ENCODE results near the gene ENPP6. TPM values are rescaled to one million over a fixed set of nuclear protein-coding genes. Genes with fewer than 3 reads are reported as not detected.

ENPP6 gene
- total and polyA plus RNA-seq, 2 of the 13 experiments (the other 11 are each of a cell fraction or from before 2014, with no cell fraction given) = not detected

DNA sequence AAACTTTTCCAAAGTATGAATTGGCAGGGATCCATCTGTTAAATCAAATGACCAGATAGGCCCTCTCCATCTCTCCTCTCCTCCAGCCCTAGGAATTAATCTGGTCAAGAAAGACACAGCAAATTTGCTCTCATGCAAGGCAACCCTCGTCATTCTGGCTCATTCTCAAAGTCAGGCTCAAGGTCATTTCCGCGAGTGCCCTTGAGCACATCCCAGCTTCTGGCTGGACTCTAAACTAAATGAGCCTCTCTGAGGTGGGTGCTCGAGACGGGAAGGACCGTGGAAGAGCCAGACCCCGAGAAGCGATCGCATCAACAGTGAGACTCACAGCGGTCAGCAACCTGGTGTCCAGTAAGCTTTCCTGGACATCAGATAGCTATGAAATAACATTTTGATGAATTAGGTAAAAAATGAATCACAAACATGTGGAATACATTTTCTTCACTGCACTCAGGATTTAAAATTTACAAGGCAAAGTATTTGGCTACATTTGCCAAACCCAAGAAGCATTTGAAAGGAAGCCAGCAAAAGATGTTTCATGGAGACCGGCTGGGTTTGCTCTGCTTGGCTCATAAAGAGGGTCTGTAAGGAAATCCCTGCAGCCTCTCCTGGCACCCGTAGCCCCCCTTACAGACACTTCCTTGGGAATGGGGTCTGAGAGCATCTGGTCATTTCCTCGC, 121.0 kb downstream of the ENPP6 start:
- Histone ChIP-seq H3K27me3 (ENCODE audit: control insufficient read depth in 1 of 2, insufficient read depth in 2 of 2, low read length in 2 of 2) (peaks cover 0 to 3% of the 10 kb centered on the region in 2 experiments; a peak in 2 of 5 replicates), H2AFZ (ENCODE audit: low read length) (no peak overlapping the region), H3K4me3 (replicated peaks in 1 of 3; ENCODE audit: insufficient read depth in 1 of 3, low read depth in 2 of 3, low read length in 3 of 3) (no peak overlapping the region), H3K79me2 (ENCODE audit: insufficient read depth, low read length) (no peaks in the 10 kb centered on the region), H3K9me3 (ENCODE audit: low read length) (no peaks in the 10 kb centered on the region), H3K9ac (ENCODE audit: insufficient read depth, low read depth, low read length) (no peak overlapping the region), H3K4me2 (ENCODE audit: low read depth, low read length) (no peak overlapping the region), H3K27ac (ENCODE audit: extremely low read length, insufficient read depth, low read length) (no peak overlapping the region), H4K20me1 (ENCODE audit: insufficient read depth, low read length) (no peaks in the 10 kb centered on the region), H3K4me1 (ENCODE audit: insufficient read depth, low read length) (0 out of 2 replicates have a peak, but pooled peaks cover 11% of the 10 kb centered on the region), H3K36me3 (replicated peaks in 1 of 2; ENCODE audit: control insufficient read depth in 1 of 2, insufficient read depth in 2 of 2, low read length in 2 of 2) (no peaks in the 10 kb centered on the region)
- WGBS (ENCODE audit: low lambda C conversion rate) = 72% methylated on average over 13 of the region's 13 CpGs
- DNase-seq (ENCODE audit: low spot score) (no peak), ATAC-seq (no peak), FAIRE-seq (no peak)
- ChIA-PET CTCF (ENCODE audit: low intra/inter-chr PET ratio, low total read pairs) (no interaction called here), POLR2A (no interaction called here)
- no peak for TF ChIP-seq XBP1 (CRISPR knock-in tag; IDR thresholded peaks at IDR 0.05)
- TF ChIP-seq MZF1 (CRISPR knock-in tag; IDR thresholded peaks at IDR 0.05; ENCODE audit: borderline replicate concordance) = no peak
- no peak for TF ChIP-seq NFIB (CRISPR knock-in tag; IDR thresholded peaks at IDR 0.05; ENCODE audit: borderline replicate concordance)
- no peak for TF ChIP-seq KDM2A (CRISPR knock-in tag; IDR thresholded peaks at IDR 0.05; ENCODE audit: borderline replicate concordance, low read depth)
- TF ChIP-seq, protein P1, sequence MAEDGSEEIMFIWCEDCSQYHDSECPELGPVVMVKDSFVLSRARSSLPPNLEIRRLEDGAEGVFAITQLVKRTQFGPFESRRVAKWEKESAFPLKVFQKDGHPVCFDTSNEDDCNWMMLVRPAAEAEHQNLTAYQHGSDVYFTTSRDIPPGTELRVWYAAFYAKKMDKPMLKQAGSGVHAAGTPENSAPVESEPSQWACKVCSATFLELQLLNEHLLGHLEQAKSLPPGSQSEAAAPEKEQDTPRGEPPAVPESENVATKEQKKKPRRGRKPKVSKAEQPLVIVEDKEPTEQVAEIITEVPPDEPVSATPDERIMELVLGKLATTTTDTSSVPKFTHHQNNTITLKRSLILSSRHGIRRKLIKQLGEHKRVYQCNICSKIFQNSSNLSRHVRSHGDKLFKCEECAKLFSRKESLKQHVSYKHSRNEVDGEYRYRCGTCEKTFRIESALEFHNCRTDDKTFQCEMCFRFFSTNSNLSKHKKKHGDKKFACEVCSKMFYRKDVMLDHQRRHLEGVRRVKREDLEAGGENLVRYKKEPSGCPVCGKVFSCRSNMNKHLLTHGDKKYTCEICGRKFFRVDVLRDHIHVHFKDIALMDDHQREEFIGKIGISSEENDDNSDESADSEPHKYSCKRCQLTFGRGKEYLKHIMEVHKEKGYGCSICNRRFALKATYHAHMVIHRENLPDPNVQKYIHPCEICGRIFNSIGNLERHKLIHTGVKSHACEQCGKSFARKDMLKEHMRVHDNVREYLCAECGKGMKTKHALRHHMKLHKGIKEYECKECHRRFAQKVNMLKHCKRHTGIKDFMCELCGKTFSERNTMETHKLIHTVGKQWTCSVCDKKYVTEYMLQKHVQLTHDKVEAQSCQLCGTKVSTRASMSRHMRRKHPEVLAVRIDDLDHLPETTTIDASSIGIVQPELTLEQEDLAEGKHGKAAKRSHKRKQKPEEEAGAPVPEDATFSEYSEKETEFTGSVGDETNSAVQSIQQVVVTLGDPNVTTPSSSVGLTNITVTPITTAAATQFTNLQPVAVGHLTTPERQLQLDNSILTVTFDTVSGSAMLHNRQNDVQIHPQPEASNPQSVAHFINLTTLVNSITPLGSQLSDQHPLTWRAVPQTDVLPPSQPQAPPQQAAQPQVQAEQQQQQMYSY (CRISPR knock-in tag; IDR thresholded peaks at IDR 0.05) = no peak
- TF ChIP-seq ZBTB38 (CRISPR knock-in tag; IDR thresholded peaks at IDR 0.05) = no peak
- intact Hi-C loops (cut with micrococcal nuclease; ENCODE audit: unreplicated experiment) (no loop called here), in situ Hi-C loops (cut with HindIII; ENCODE audit: extremely low pct_ligation_motif_present, low pct_unique_long_range_greater_than_20kb) (no loop called here)
- no TSS peak for BruUV-seq (replicated peaks)

Measured in HepG2 (cell line).